GM23248 (cell line): ENCODE results near the gene EP300.

Experiments used
- EZH2 ChIP-seq: fragments of 200-600 bp; sonication (generic); IDR thresholded peaks from 2 replicates; pipeline ENCODE4 v1.6.1; 2018; ENCODE audit warnings: antibody characterized with exemption, mild to moderate bottlenecking; ENCODE audit not compliant: insufficient read depth, poor library complexity, severe bottlenecking
- EZH2phosphoT487 ChIP-seq: fragments of 200-600 bp; sonication (generic); IDR thresholded peaks from 2 replicates; pipeline ENCODE4 v1.6.1; 2018; ENCODE audit warnings: antibody characterized with exemption, moderate library complexity, mild to moderate bottlenecking, low read depth; ENCODE audit not compliant: insufficient read depth

- no peak for TF ChIP-seq EZH2phosphoT487
- no peak for TF ChIP-seq EZH2
Observed at GRCh38 chr22:41198027-41198580, 105.7 kb downstream of the EP300 start.
